Breast epithelium (tissue), 3 donors: ENCODE data around the gene LPP.

Source experiments
- POLR2A ChIP-seq: fragments of 450-650 bp; IDR thresholded peaks from one replicate; pipeline ENCODE4 v1.6.1; 2016; ENCODE audit warnings: antibody characterized with exemption, mild to moderate bottlenecking, moderate library complexity
- POLR2AphosphoS5 ChIP-seq, 3 donors: sonication (generic); formaldehyde crosslinking; IDR thresholded peaks; one replicate each; pipeline ENCODE4 v1.6.1; 2017; ENCODE audit warnings: antibody characterized with exemption in 3 of 3
- TF ChIP-seq, protein P1 (sequence below), 3 donors: fragments of 450-650 bp; IDR thresholded peaks; one replicate each; pipeline ENCODE4 v1.5.1; 2016 to 2017; ENCODE audit warnings: antibody characterized with exemption in 3 of 3, mild to moderate bottlenecking in 3 of 3, moderate library complexity in 3 of 3

DNA sequence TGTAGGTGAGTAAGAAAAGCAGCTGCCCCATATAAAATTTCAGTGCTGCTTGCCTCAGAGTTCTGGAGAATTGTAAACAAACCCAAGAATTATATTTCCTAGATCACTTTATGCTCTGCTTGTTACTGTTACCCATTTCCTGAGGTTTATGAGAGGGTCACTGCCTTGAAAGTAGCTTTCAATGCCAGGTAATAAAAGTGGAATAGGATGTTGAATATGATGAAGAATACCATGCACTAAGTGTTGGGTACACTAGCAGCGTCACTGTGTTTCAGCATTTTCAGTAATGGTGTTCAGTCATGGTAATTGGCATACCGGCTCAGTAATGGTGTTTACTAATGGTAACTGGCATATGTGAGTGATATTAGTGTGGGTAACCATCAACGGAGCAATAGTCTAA lies 568.0 kb downstream of the LPP start:
- TF ChIP-seq, protein P1, sequence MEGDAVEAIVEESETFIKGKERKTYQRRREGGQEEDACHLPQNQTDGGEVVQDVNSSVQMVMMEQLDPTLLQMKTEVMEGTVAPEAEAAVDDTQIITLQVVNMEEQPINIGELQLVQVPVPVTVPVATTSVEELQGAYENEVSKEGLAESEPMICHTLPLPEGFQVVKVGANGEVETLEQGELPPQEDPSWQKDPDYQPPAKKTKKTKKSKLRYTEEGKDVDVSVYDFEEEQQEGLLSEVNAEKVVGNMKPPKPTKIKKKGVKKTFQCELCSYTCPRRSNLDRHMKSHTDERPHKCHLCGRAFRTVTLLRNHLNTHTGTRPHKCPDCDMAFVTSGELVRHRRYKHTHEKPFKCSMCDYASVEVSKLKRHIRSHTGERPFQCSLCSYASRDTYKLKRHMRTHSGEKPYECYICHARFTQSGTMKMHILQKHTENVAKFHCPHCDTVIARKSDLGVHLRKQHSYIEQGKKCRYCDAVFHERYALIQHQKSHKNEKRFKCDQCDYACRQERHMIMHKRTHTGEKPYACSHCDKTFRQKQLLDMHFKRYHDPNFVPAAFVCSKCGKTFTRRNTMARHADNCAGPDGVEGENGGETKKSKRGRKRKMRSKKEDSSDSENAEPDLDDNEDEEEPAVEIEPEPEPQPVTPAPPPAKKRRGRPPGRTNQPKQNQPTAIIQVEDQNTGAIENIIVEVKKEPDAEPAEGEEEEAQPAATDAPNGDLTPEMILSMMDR (IDR thresholded peaks at IDR 0.05): no peak
- TF ChIP-seq POLR2A (no peak), POLR2AphosphoS5 (IDR thresholded peaks at IDR 0.05) (no peak)
